Trophoblast cell (in vitro differentiated cells and primary cell): Measurements from ENCODE around the gene ITPKB.
A peak's percentile ranks its signal among the peaks of the same experiment; 100 is the strongest.

Source experiments
- DNase-seq, 2 donors: peaks; one replicate each; pipeline ENCODE4 v3.0.0-alpha.2; 2016
- H2AFZ ChIP-seq: 2 replicates; pipeline ENCODE4 v1.6.1; 2013; ENCODE audit warnings: low read length, moderate library complexity, mild to moderate bottlenecking; ENCODE audit not compliant: insufficient read depth, poor library complexity
- H2AK5ac ChIP-seq: 2 replicates; pipeline ENCODE4 v1.6.1; 2013; ENCODE audit warnings: mild to moderate bottlenecking, low read length
- H2BK120ac ChIP-seq: 2 replicates; pipeline ENCODE4 v1.6.1; 2013; ENCODE audit warnings: low read length, mild to moderate bottlenecking, moderate library complexity; ENCODE audit not compliant: insufficient read depth, poor library complexity
- H2BK12ac ChIP-seq: 2 replicates; pipeline ENCODE4 v1.6.1; 2013; ENCODE audit warnings: mild to moderate bottlenecking, low read length, moderate library complexity
- H2BK5ac ChIP-seq: 2 replicates; pipeline ENCODE4 v1.6.1; 2013; ENCODE audit warnings: low read length, low read depth, moderate library complexity, mild to moderate bottlenecking; ENCODE audit not compliant: poor library complexity
- H3K14ac ChIP-seq: 2 replicates; pipeline ENCODE4 v1.6.1; 2013; ENCODE audit warnings: mild to moderate bottlenecking, low read length
- H3K18ac ChIP-seq: 2 replicates; pipeline ENCODE4 v1.6.1; 2013; ENCODE audit warnings: mild to moderate bottlenecking, low read length
- H3K23ac ChIP-seq: 2 replicates; pipeline ENCODE4 v1.6.1; 2013; ENCODE audit warnings: low read length
- H3K27ac ChIP-seq: 2 replicates; pipeline ENCODE4 v1.5.1; 2013; ENCODE audit warnings: low read depth, mild to moderate bottlenecking, inconsistent platforms, low read length, moderate library complexity
- H3K27me3 ChIP-seq: 2 replicates; pipeline ENCODE4 v1.6.1; 2013; ENCODE audit warnings: inconsistent platforms, mild to moderate bottlenecking, low read length, moderate library complexity; ENCODE audit not compliant: insufficient read depth
- H3K36me3 ChIP-seq, 2 experiments: 1 replicate in 1 of 2; 2 replicates in 1 of 2; pipeline ENCODE4 v1.6.1; 2013; ENCODE audit warnings: low read length in 2 of 2, mild to moderate bottlenecking in 2 of 2, moderate library complexity in 1 of 2; ENCODE audit not compliant: insufficient read depth in 2 of 2, control insufficient read depth in 1 of 2
- H3K4ac ChIP-seq: 2 replicates; pipeline ENCODE4 v1.6.1; 2013; ENCODE audit warnings: low read depth, mild to moderate bottlenecking, low read length, moderate library complexity
- H3K4me1 ChIP-seq, 2 experiments: 1 replicate in 1 of 2; 2 replicates in 1 of 2; pipeline ENCODE4 v1.6.1; 2013; ENCODE audit warnings: low read length in 2 of 2, mild to moderate bottlenecking in 2 of 2, moderate library complexity in 1 of 2; ENCODE audit not compliant: insufficient read depth in 2 of 2, control insufficient read depth in 1 of 2
- H3K4me2 ChIP-seq: 2 replicates; pipeline ENCODE4 v1.6.1; 2013; ENCODE audit warnings: inconsistent platforms, mild to moderate bottlenecking, low read length, moderate library complexity
- H3K4me3 ChIP-seq: 2 replicates; pipeline ENCODE4 v1.5.1; 2013; ENCODE audit warnings: mild to moderate bottlenecking, low read depth, low read length, inconsistent platforms
- H3K79me1 ChIP-seq: one replicate; pipeline ENCODE4 v1.6.1; 2013; ENCODE audit warnings: low read length
- H3K79me2 ChIP-seq: 2 replicates; pipeline ENCODE4 v1.6.1; 2013; ENCODE audit warnings: low read length, mild to moderate bottlenecking; ENCODE audit not compliant: control insufficient read depth, insufficient read depth, poor library complexity
- H3K9ac ChIP-seq: 2 replicates; pipeline ENCODE4 v1.6.1; 2013; ENCODE audit warnings: mild to moderate bottlenecking, low read length
- H3K9me3 ChIP-seq: 2 replicates; pipeline ENCODE4 v1.6.1; 2013; ENCODE audit warnings: low read depth, mild to moderate bottlenecking, control low read depth, inconsistent platforms, low read length; ENCODE audit not compliant: insufficient read depth
- H4K12ac ChIP-seq: 2 replicates; pipeline ENCODE4 v1.6.1; 2013; ENCODE audit warnings: low read depth, mild to moderate bottlenecking, low read length, moderate library complexity
- H4K8ac ChIP-seq: 2 replicates; pipeline ENCODE4 v1.6.1; 2013; ENCODE audit warnings: low read depth, mild to moderate bottlenecking, low read length, moderate library complexity
- H4K91ac ChIP-seq: one replicate; pipeline ENCODE4 v1.6.1; 2013; ENCODE audit warnings: low read depth, mild to moderate bottlenecking, low read length, moderate library complexity
- WGBS: extraction: QIAGEN DNeasy Blood & Tissue Kit; methylation state at CpG from one replicate; pipeline ENCODE4 v1.1.7; 2013; ENCODE audit warnings: missing lambda C conversion rate; ENCODE audit not compliant: insufficient read length, insufficient coverage; ENCODE audit errors: extremely low coverage; 5-methylcytosine and 5-hydroxymethylcytosine counted together

The ITPKB gene

DNA sequence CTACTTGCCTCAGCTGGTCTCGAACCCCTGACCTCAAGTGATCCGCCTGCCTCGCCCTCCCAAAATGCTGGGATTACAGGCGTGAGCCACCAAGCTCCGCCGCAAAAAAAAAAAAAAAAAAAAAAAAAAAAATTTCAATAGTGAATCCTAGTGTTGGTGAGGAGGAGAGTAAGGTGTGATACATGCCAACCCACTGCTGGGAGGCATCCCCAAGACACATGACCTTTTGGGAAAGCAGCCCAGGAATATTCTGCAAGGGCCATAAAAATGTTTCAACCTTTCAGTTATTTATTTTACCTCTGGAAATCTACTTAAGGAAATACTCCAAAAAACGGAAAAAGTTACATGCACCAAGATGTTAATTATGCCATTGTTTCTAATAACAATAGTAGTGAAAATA is 69.0 kb downstream of the ITPKB start:
- Histone ChIP-seq H3K27me3 (no peaks in the 10 kb centered on the region), H3K9me3 (no peaks in the 10 kb centered on the region), H4K91ac (no peak overlapping the region), H3K4me3 (no peak overlapping the region), H3K36me3 (no peaks in the 10 kb centered on the region), H2AK5ac (no peak overlapping the region), H3K4me2 (no peak overlapping the region), H3K27ac (no peak overlapping the region), H4K8ac (no peak overlapping the region), H2BK120ac (no peak overlapping the region), H3K79me2 (no peaks in the 10 kb centered on the region), H2BK12ac (no peak overlapping the region), H3K18ac (no peak overlapping the region), H2BK5ac (no peak overlapping the region), H3K9ac (no peak overlapping the region), H3K23ac (no peak overlapping the region), H3K79me1 (peaks cover 1% of the 10 kb centered on the region), H3K14ac (no peak overlapping the region), H2AFZ (no peak overlapping the region), H3K4me1 (peaks cover 7 to 12% of the 10 kb centered on the region in 2 experiments), H3K4ac (no peak overlapping the region), H4K12ac (no peak overlapping the region)
- no peak for DNase-seq
- WGBS: no CpG with 5 or more reads among the region's 7 CpGs

DNA sequence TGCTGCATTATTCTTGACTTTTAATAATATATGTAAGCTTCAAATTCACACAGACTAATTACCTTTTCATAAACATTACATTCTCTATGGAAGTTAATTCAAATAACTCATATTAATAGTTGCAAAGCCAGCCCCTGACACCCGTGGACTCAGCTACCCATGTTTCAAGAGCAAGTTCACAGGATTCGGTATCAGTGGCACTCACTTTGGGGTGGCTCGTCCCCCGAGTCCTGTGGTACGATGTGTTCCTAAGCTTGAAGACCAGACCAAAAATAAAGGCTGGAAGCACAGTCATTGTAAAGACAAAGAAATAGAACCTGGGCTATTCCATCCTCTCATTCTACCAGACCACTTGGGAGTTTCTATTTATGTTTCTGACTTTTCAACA is 70.9 kb downstream of the ITPKB start:
- H3K9me3 ChIP-seq: no peaks in the 10 kb centered on the region
- H3K27me3 ChIP-seq: no peaks in the 10 kb centered on the region
- no peak overlapping the region for H2BK5ac ChIP-seq
- no peak overlapping the region for H2AFZ ChIP-seq
- H3K79me1 ChIP-seq: peaks cover 4% of the 10 kb centered on the region
- H4K8ac ChIP-seq: no peak overlapping the region
- H3K4me2 ChIP-seq: no peak overlapping the region
- no peaks in the 10 kb centered on the region for H3K36me3 ChIP-seq
- no peak overlapping the region for H4K12ac ChIP-seq
- H2AK5ac ChIP-seq: no peak overlapping the region
- DNase-seq: no peak
- H3K23ac ChIP-seq: no peak overlapping the region
- no peak overlapping the region for H3K27ac ChIP-seq
- H3K4me3 ChIP-seq: no peak overlapping the region
- H3K4me1 ChIP-seq: peaks cover 23 to 25% of the 10 kb centered on the region in 2 experiments
- H2BK12ac ChIP-seq: no peak overlapping the region
- H3K18ac ChIP-seq: no peak overlapping the region
- no peak overlapping the region for H3K4ac ChIP-seq
- no peak overlapping the region for H4K91ac ChIP-seq
- H2BK120ac ChIP-seq: no peak overlapping the region
- H3K79me2 ChIP-seq: no peaks in the 10 kb centered on the region
- no peak overlapping the region for H3K14ac ChIP-seq
- no CpG with 5 or more reads among the region's 5 CpGs for WGBS
- H3K9ac ChIP-seq: no peak overlapping the region

DNA sequence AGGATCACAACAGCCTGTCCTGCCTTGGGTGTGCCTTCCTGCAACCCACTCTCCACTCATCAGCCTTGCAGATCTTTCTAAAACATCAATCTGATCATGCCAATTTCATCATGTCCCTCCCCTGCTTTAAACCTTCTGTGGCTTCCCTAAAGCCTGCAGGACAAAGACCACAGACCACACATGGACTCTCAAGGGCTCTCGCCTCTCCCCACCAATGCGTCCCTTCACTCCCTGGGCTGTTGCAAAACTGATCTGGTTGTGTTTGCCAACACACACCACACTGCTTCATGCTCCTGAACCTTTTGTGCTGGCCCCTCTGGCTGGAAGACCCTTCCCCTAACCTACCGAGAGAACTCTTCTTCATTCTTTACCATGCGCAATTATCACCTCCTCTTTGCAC is 72.4 kb downstream of the ITPKB start:
- H3K27ac ChIP-seq: no peak overlapping the region
- no peak overlapping the region for H4K8ac ChIP-seq
- H4K91ac ChIP-seq: no peak overlapping the region
- H4K12ac ChIP-seq: no peak overlapping the region
- no peak overlapping the region for H3K18ac ChIP-seq
- no peak overlapping the region for H2BK5ac ChIP-seq
- no peak overlapping the region for H3K4ac ChIP-seq
- no peaks in the 10 kb centered on the region for H3K9me3 ChIP-seq
- H3K4me1 ChIP-seq: peaks cover 26 to 27% of the 10 kb centered on the region in 2 experiments
- H3K36me3 ChIP-seq: no peaks in the 10 kb centered on the region
- WGBS: no CpG with 5 or more reads among the region's 4 CpGs
- H2AFZ ChIP-seq: no peak overlapping the region
- H2BK120ac ChIP-seq: no peak overlapping the region
- no peak overlapping the region for H3K4me3 ChIP-seq
- H3K23ac ChIP-seq: no peak overlapping the region
- H2AK5ac ChIP-seq: no peak overlapping the region
- H2BK12ac ChIP-seq: no peak overlapping the region
- H3K79me2 ChIP-seq: no peaks in the 10 kb centered on the region
- no peak overlapping the region for H3K9ac ChIP-seq
- H3K14ac ChIP-seq: no peak overlapping the region
- no peak overlapping the region for H3K4me2 ChIP-seq
- peaks cover 7% of the 10 kb centered on the region for H3K79me1 ChIP-seq
- no peak for DNase-seq
- H3K27me3 ChIP-seq: no peaks in the 10 kb centered on the region

DNA sequence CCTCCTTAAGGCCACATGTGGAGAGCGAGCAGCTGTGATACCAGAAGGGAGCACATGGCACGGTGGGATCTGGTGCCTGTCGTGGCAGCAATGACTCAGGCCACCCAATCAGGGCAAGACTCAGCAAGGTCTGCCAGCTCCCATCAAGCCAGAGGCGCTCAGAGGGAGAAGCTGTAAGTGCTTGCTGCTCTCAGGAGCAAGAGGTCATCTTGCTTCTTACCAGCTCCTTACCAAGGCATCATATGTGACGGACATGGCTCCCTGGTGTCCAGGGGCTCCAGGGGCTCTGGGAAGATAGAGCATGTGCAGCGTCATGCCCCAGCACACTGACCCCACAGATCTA is 72.9 kb downstream of the ITPKB start:
- Histone ChIP-seq H4K12ac (no peak overlapping the region), H3K4me3 (no peak overlapping the region), H3K18ac (no peak overlapping the region), H2BK12ac (peak overlapping the region; percentile 16), H2BK120ac (no peak overlapping the region), H2AFZ (no peak overlapping the region), H3K79me1 (peaks cover 9% of the 10 kb centered on the region), H3K4me2 (no peak overlapping the region), H3K14ac (no peak overlapping the region), H3K9ac (no peak overlapping the region), H3K79me2 (no peaks in the 10 kb centered on the region), H3K4ac (no peak overlapping the region), H3K4me1 (peaks cover 31% of the 10 kb centered on the region in 2 experiments), H3K27ac (no peak overlapping the region), H3K36me3 (no peaks in the 10 kb centered on the region), H4K91ac (no peak overlapping the region), H2BK5ac (no peak overlapping the region), H3K9me3 (no peaks in the 10 kb centered on the region), H4K8ac (no peak overlapping the region), H2AK5ac (no peak overlapping the region), H3K27me3 (no peaks in the 10 kb centered on the region), H3K23ac (no peak overlapping the region)
- no CpG with 5 or more reads among the region's 6 CpGs for WGBS
- DNase-seq: no peak
